GM12891 (cell line): ENCODE measurements around the gene LOXHD1.

Experiments used
- PAX5 ChIP-seq: IDR thresholded peaks from 2 replicates; pipeline ENCODE4 v1.6.1; 2011; ENCODE audit warnings: low read length, moderate library complexity, mild to moderate bottlenecking; ENCODE audit not compliant: insufficient read depth, severe bottlenecking
- POLR2A ChIP-seq: IDR thresholded peaks from 2 replicates; pipeline ENCODE4 v1.6.1; 2011; ENCODE audit warnings: low read depth, low read length, control low read depth
- POLR2AphosphoS5 ChIP-seq: IDR thresholded peaks from 2 replicates; pipeline ENCODE4 v1.6.1; 2011; ENCODE audit warnings: low read depth, low read length, control low read depth

DNA sequence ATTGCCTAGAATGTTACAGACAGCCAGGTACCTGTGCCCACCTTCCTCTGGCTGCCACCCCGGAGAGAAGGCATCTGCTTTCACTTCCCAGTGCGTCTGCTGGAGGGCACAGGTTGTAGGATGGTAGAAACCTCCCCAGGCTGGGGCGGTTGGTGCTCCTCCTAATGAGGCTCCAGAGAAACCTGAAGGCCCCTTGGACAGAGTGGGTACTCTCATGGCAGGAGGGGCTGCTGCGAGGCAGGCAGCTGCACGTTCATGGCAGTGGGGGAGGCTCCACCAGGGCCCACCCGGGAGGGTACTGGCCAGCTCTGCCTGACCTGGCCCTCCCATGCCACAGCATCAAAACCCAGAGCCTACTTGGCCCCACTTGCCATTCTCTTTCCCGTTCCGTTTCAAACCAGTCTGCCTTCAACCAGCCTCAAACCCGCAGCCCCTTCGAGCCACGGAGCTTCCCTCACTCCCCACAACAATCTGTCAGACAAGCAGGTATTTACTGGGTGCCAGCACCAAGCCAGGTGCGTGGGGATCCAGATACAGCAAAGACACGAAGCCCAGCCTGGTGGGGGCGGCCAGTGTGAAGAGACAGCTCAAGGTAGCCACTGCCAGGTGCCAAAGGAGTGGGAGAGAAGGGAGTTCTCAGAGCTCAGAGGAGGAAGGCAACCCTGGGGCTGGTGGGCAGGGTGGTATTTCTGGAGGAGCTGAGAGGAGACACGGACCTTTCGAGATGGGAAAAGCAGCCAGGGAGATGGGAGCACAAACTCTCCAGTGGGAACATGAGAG lies 229.6 kb downstream of the LOXHD1 start:
- TF ChIP-seq POLR2AphosphoS5 (no peak), PAX5 (no peak), POLR2A (no peak)
